SK-N-SH (cell line): ENCODE data around the gene STX7. TPM values are rescaled to one million over a fixed set of nuclear protein-coding genes. Genes with fewer than 3 reads are reported as not detected.
"Not testable (repeated sequence)": the region's sequence is repeated elsewhere in the genome, so short reads cannot be mapped to it uniquely, and the experiment has no call there.

ENCODE experiments used
- CTCF ChIA-PET: fragments of 300-600, 350-600 bp; formaldehyde crosslinking; extraction: SDS; loops from one replicate; lab custom pipeline; 2021; lab: Yijun Ruan, JAX
- POLR2A ChIA-PET: fragments of 350-600 bp; sonication (Branson Sonifier 250); formaldehyde crosslinking; extraction: SDS; loops from one replicate; lab custom pipeline; 2020; ENCODE audit warnings: antibody characterized with exemption, inconsistent platforms; lab: Yijun Ruan, JAX
- DNase-seq: peaks from one replicate; pipeline ENCODE4 v3.0.0; 2012
- H2AFZ ChIP-seq: fragments of 200-600 bp; sonication (generic); 2 replicates; pipeline ENCODE4 v1.8.1; 2016; ENCODE audit warnings: antibody characterized with exemption, mild to moderate bottlenecking, low read depth
- H3F3A ChIP-seq: fragments of 200-600 bp; sonication (generic); replicated peaks from 2 replicates; pipeline ENCODE3; 2016; ENCODE audit warnings: antibody characterized with exemption, mild to moderate bottlenecking; ENCODE audit not compliant: insufficient read depth
- H3K27ac ChIP-seq, 2 experiments: fragments of 200-500 bp in 1 of 2; fragments of 200-600 bp in 1 of 2; sonication (Bioruptor generic) in 1 of 2; sonication (generic), shearing (Covaris generic) in 1 of 2; 2 replicates each; pipeline versions ENCODE4 v1.5.1 to v1.6.1; 2014 to 2016; ENCODE audit warnings: low read depth in 2 of 2, inconsistent platforms in 1 of 2, low read length in 1 of 2, mild to moderate bottlenecking in 1 of 2, mixed read lengths in 1 of 2
- H3K27me3 ChIP-seq: fragments of 200-600 bp; sonication (generic), shearing (Covaris generic); 2 replicates; pipeline ENCODE4 v1.6.1; 2016; ENCODE audit warnings: mixed run types; ENCODE audit not compliant: insufficient read depth
- H3K36me3 ChIP-seq, 2 experiments: fragments of 200-500 bp in 1 of 2; fragments of 200-600 bp in 1 of 2; sonication (Bioruptor generic) in 1 of 2; sonication (generic) in 1 of 2; replicated peaks in 1 of 2; 2 replicates each; pipeline versions ENCODE3 to v1.5.1; 2014 to 2016; ENCODE audit warnings: low read length in 1 of 2, mild to moderate bottlenecking in 1 of 2; ENCODE audit not compliant: insufficient read depth in 2 of 2, control insufficient read depth in 1 of 2
- H3K4me1 ChIP-seq, 2 experiments: fragments of 200-500 bp in 1 of 2; fragments of 200-600 bp in 1 of 2; sonication (Bioruptor generic) in 1 of 2; sonication (generic), shearing (Covaris generic) in 1 of 2; 2 replicates each; pipeline versions ENCODE4 v1.5.1 to v1.6.1; 2014 to 2016; ENCODE audit warnings: low read depth in 1 of 2, low read length in 1 of 2, mixed run types in 1 of 2; ENCODE audit not compliant: insufficient read depth in 2 of 2, control insufficient read depth in 1 of 2
- H3K4me2 ChIP-seq: fragments of 200-600 bp; sonication (generic), shearing (Covaris generic); 2 replicates; pipeline ENCODE4 v1.6.1; 2017; ENCODE audit warnings: mixed run types
- H3K4me3 ChIP-seq, 2 experiments: fragments of 200-500 bp in 1 of 2; fragments of 200-600 bp in 1 of 2; sonication (Bioruptor generic) in 1 of 2; sonication (generic), shearing (Covaris generic) in 1 of 2; 2 replicates each; pipeline versions ENCODE4 v1.5.1 to v1.8.1; 2014 to 2016; ENCODE audit warnings: low read depth in 2 of 2, inconsistent platforms in 1 of 2, low read length in 1 of 2, mild to moderate bottlenecking in 1 of 2, mixed read lengths in 1 of 2, moderate library complexity in 1 of 2
- H3K79me2 ChIP-seq: fragments of 200-600 bp; sonication (generic); 2 replicates; pipeline ENCODE4 v1.8.1; 2017; ENCODE audit warnings: mild to moderate bottlenecking; ENCODE audit not compliant: insufficient read depth
- H3K9ac ChIP-seq: fragments of 200-600 bp; sonication (generic); 2 replicates; pipeline ENCODE4 v1.6.1; 2017; ENCODE audit warnings: mixed run types
- H3K9me2 ChIP-seq: fragments of 200-600 bp; sonication (generic); 2 replicates; pipeline ENCODE4 v1.6.1; 2017; ENCODE audit warnings: mixed run types
- H3K9me3 ChIP-seq: fragments of 200-600 bp; sonication (generic); 2 replicates; pipeline ENCODE4 v1.6.1; 2017; ENCODE audit warnings: mixed run types, mild to moderate bottlenecking, moderate library complexity
- H4K20me1 ChIP-seq: fragments of 200-600 bp; sonication (generic); 2 replicates; pipeline ENCODE4 v1.6.1; 2017; ENCODE audit warnings: mild to moderate bottlenecking, mixed run types; ENCODE audit not compliant: insufficient read depth
- CHD2 ChIP-seq: fragments of 150-350 bp; IDR thresholded peaks from 2 replicates; pipeline ENCODE4 v1.6.1; 2018; ENCODE audit warnings: low read length; ENCODE audit not compliant: partially characterized antibody
- ELF1 ChIP-seq: IDR thresholded peaks from 2 replicates; pipeline ENCODE4 v1.4.0; 2012
- EP300 ChIP-seq, 2 experiments: IDR thresholded peaks; 2 replicates each; pipeline versions ENCODE4 v1.4.0 to v1.6.1; 2012; ENCODE audit warnings: borderline replicate concordance in 1 of 2, low read depth in 1 of 2, low read length in 1 of 2
- GABPA ChIP-seq: IDR thresholded peaks from 2 replicates; pipeline ENCODE4 v1.4.0; 2012; ENCODE audit warnings: low read depth, mild to moderate bottlenecking
- GATA2 ChIP-seq: sonication (generic); formaldehyde crosslinking; IDR thresholded peaks from 2 replicates; pipeline ENCODE4 v1.5.0; 2020; ENCODE audit warnings: mild to moderate bottlenecking, missing genetic modification reagents
- JUND ChIP-seq: IDR thresholded peaks from 2 replicates; pipeline ENCODE4 v1.4.0; 2012
- MEF2A ChIP-seq: IDR thresholded peaks from 2 replicates; pipeline ENCODE4 v1.4.0; 2012; ENCODE audit warnings: low read depth, borderline replicate concordance
- NRF1 ChIP-seq: IDR thresholded peaks from 2 replicates; pipeline ENCODE4 v1.6.1; 2012; ENCODE audit warnings: low read depth, mild to moderate bottlenecking, low read length
- POLR2AphosphoS5 ChIP-seq: IDR thresholded peaks from 2 replicates; pipeline ENCODE4 v1.6.1; 2012; ENCODE audit warnings: low read depth, low read length
- RFX5 ChIP-seq: IDR thresholded peaks from 2 replicates; pipeline ENCODE4 v1.6.1; 2012; ENCODE audit warnings: mild to moderate bottlenecking, improper control_type of control experiment, low read length
- RXRA ChIP-seq: IDR thresholded peaks from 2 replicates; pipeline ENCODE4 v1.4.0; 2012; ENCODE audit warnings: low read depth, mild to moderate bottlenecking, borderline replicate concordance
- SMC3 ChIP-seq: IDR thresholded peaks from 2 replicates; pipeline ENCODE4 v1.6.1; 2012; ENCODE audit warnings: low read depth, low read length, improper control_type of control experiment
- TCF12 ChIP-seq: IDR thresholded peaks from 2 replicates; pipeline ENCODE4 v1.4.0; 2012
- TEAD4 ChIP-seq: IDR thresholded peaks from 2 replicates; pipeline ENCODE4 v1.4.0; 2012; ENCODE audit warnings: mild to moderate bottlenecking, borderline replicate concordance; ENCODE audit not compliant: insufficient read depth
- YY1 ChIP-seq: IDR thresholded peaks from 2 replicates; pipeline ENCODE4 v1.4.0; 2012; ENCODE audit warnings: low read depth, mild to moderate bottlenecking
- WGBS: methylation state at CpG from one replicate; pipeline ENCODE4 v1.1.6; 2017; ENCODE audit warnings: low lambda C conversion rate; 5-methylcytosine and 5-hydroxymethylcytosine counted together
- polyA plus RNA-seq, 3 experiments: library from polyadenylated mRNA; depleted of rRNA; stranded (reverse); fragments of >200 nt; gene quantifications; 2 replicates each; pipeline ENCODE4 v1.2.3, GENCODE V29; 2012
- TF ChIP-seq, protein P1 (sequence below): IDR thresholded peaks from 2 replicates; pipeline ENCODE4 v1.4.0; 2012; ENCODE audit warnings: low read depth, borderline replicate concordance
- TF ChIP-seq, protein P2 (sequence below): IDR thresholded peaks from 2 replicates; pipeline ENCODE4; 2012
- TF ChIP-seq, protein P3 (sequence below): IDR thresholded peaks from 2 replicates; pipeline ENCODE4 v1.4.0; 2012; ENCODE audit warnings: low read depth, borderline replicate concordance

The STX7 gene
- polyA plus RNA-seq, 1 of the 3 experiments (the other 2 are of a cell fraction) = 12.8 TPM

DNA sequence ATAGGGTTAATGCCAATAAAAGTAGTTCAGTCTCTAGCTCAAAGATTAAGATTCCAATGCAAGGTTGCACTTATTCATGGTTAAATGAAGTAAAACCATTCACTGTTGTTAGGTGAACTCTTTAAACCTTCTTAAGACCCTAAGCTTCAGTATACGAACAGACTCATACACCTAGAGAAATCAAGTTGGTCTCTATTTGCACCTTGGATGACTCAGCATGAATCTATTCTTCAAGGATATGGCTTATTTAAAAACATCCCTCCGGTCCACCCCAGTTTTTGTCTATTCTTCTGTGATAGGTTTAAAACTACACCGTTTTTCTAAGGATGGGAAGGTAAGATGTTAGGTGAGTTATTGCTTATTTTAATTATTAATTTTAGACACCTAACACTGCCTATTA, 24.2 kb upstream of the STX7 start:
- Histone ChIP-seq H3F3A (no peaks in the 10 kb centered on the region), H3K4me2 (no peak overlapping the region), H3K9me3 (no peaks in the 10 kb centered on the region), H3K4me1 (no peaks in the 10 kb centered on the region), H3K9me2 (no peaks in the 10 kb centered on the region), H3K27ac (no peak overlapping the region), H3K79me2 (no peaks in the 10 kb centered on the region), H3K27me3 (peaks cover 21% of the 10 kb centered on the region), H3K9ac (no peak overlapping the region), H2AFZ (no peak overlapping the region), H3K36me3 (no peaks in the 10 kb centered on the region), H4K20me1 (no peaks in the 10 kb centered on the region), H3K4me3 (no peak overlapping the region)
- no peak for DNase-seq
- TF ChIP-seq TCF12 (no peak), NRF1 (no peak), RFX5 (no peak), GABPA (no peak), SMC3 (no peak), ELF1 (no peak), JUND (no peak), YY1 (no peak), CHD2 (no peak), MEF2A (no peak), TEAD4 (no peak), EP300 (IDR thresholded peaks at IDR 0.05; ENCODE audit: borderline replicate concordance in 1 of 2, low read depth in 1 of 2, low read length in 1 of 2) (no peak), RXRA (no peak), GATA2 (CRISPR knock-in tag) (no peak), POLR2AphosphoS5 (no peak)
- TF ChIP-seq, protein P1, sequence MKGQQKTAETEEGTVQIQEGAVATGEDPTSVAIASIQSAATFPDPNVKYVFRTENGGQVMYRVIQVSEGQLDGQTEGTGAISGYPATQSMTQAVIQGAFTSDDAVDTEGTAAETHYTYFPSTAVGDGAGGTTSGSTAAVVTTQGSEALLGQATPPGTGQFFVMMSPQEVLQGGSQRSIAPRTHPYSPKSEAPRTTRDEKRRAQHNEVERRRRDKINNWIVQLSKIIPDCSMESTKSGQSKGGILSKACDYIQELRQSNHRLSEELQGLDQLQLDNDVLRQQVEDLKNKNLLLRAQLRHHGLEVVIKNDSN = no peak
- TF ChIP-seq, protein P2, sequence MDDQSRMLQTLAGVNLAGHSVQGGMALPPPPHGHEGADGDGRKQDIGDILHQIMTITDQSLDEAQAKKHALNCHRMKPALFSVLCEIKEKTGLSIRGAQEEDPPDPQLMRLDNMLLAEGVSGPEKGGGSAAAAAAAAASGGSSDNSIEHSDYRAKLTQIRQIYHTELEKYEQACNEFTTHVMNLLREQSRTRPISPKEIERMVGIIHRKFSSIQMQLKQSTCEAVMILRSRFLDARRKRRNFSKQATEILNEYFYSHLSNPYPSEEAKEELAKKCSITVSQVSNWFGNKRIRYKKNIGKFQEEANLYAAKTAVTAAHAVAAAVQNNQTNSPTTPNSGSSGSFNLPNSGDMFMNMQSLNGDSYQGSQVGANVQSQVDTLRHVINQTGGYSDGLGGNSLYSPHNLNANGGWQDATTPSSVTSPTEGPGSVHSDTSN = no peak
- TF ChIP-seq, protein P3, sequence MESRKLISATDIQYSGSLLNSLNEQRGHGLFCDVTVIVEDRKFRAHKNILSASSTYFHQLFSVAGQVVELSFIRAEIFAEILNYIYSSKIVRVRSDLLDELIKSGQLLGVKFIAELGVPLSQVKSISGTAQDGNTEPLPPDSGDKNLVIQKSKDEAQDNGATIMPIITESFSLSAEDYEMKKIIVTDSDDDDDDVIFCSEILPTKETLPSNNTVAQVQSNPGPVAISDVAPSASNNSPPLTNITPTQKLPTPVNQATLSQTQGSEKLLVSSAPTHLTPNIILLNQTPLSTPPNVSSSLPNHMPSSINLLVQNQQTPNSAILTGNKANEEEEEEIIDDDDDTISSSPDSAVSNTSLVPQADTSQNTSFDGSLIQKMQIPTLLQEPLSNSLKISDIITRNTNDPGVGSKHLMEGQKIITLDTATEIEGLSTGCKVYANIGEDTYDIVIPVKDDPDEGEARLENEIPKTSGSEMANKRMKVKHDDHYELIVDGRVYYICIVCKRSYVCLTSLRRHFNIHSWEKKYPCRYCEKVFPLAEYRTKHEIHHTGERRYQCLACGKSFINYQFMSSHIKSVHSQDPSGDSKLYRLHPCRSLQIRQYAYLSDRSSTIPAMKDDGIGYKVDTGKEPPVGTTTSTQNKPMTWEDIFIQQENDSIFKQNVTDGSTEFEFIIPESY = no peak
- ChIA-PET CTCF (interaction anchor here (2.4 kb wide), 1 partner anchor 257 kb away, joined by 7 read pairs; no protein-coding TSS in a partner anchor), POLR2A (no interaction called here)
- WGBS = 4% methylated on average over 3 of the region's 3 CpGs

DNA sequence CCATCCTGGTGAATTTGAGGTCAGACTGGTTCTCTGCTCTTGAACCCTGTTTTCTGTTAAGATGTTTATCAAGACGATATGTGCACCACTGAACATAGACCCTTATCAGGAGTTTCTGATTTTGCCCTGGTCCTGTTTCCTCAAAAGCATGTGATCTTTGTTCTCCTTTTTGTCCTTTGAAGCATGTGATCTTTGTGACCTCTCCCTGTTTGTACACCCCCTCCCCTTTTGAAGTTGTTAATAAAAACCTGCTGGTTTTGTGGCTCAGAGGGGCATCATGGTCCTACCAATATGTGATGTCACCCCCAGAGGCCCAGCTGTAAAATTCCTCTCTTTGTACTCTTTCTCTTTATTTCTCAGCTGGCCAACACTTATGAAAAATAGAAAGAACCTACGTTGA, 21.6 kb upstream of the STX7 start:
- CTCF ChIA-PET, H4K20me1 ChIP-seq, H3K27ac ChIP-seq, H2AFZ ChIP-seq, H3K9me3 ChIP-seq, DNase-seq, H3K9me2 ChIP-seq, H3F3A ChIP-seq, H3K36me3 ChIP-seq, H3K4me2 ChIP-seq, POLR2A ChIA-PET, H3K4me3 ChIP-seq, H3K4me1 ChIP-seq, H3K79me2 ChIP-seq, H3K9ac ChIP-seq: not testable (repeated sequence)
- 14% methylated on average over 2 of the region's 2 CpGs for WGBS
- peaks cover 12% of the 10 kb centered on the region; the same call in 1 of the 2 replicates for H3K27me3 ChIP-seq
